Measurements from ENCODE around the gene RFTN1.

GRCh38 chr3:16500911-16501310, 12.6 kb downstream of the RFTN1 start:
- TF ChIP-seq POLR2A (IDR thresholded peaks at IDR 0.05) (no peak), CTCF (IDR thresholded peaks at IDR 0.05) (no peak), POLR2AphosphoS5 (IDR thresholded peaks at IDR 0.05) (no peak)

Data from sigmoid colon (tissue), 4 donors.